A673 (cell line): ENCODE data around the gene ARL13A. TPM values are rescaled to one million over a fixed set of nuclear protein-coding genes. Genes with fewer than 3 reads are reported as not detected.
"Not testable (repeated sequence)": the region's sequence is repeated elsewhere in the genome, so short reads cannot be mapped to it uniquely, and the experiment has no call there.

Experiments used
- BruUV-seq: library from RNA; stranded (reverse); fragments of 400-500 nt; replicated peaks from 2 replicates; lab custom pipeline; 2021; lab: Mats Ljungman, UMichigan
- CTCF ChIA-PET: fragments of 300-600 bp; sonication (Branson Sonifier 250); formaldehyde crosslinking; loops from one replicate; lab custom pipeline; 2022; ENCODE audit warnings: antibody characterized with exemption; lab: Charles Lee
- POLR2A ChIA-PET: fragments of 300-600 bp; sonication (Branson Sonifier 250); formaldehyde crosslinking; loops from one replicate; lab custom pipeline; 2022; ENCODE audit warnings: antibody characterized with exemption; ENCODE audit not compliant: low non-redundant PET; lab: Charles Lee
- DNase-seq: peaks from one replicate; pipeline ENCODE4 v3.0.0-alpha.2; 2015; ENCODE audit warnings: low spot score
- H3K27ac ChIP-seq: fragments of 200-600 bp; sonication (generic); 2 replicates; pipeline ENCODE4 v1.5.1; 2016; ENCODE audit warnings: mixed run types, low read depth, mild to moderate bottlenecking, mixed read lengths, antibody characterized with exemption, low read length; ENCODE audit not compliant: poor library complexity, severe bottlenecking
- H3K27me3 ChIP-seq: fragments of 200-600 bp; sonication (generic); replicated peaks from 2 replicates; pipeline ENCODE4 v1.6.1; 2017; ENCODE audit warnings: mixed run types, low read depth, mild to moderate bottlenecking, mixed read lengths, antibody characterized with exemption, low read length; ENCODE audit not compliant: insufficient read depth, poor library complexity
- H3K36me3 ChIP-seq: fragments of 200-600 bp; sonication (generic); 2 replicates; pipeline ENCODE4 v1.6.1; 2016; ENCODE audit warnings: mixed run types, mild to moderate bottlenecking, mixed read lengths, antibody characterized with exemption, low read length; ENCODE audit not compliant: insufficient read depth, poor library complexity, severe bottlenecking
- H3K4me1 ChIP-seq: fragments of 200-600 bp; sonication (generic); 2 replicates; pipeline ENCODE4 v1.6.1; 2017; ENCODE audit warnings: mixed run types, mild to moderate bottlenecking, mixed read lengths, antibody characterized with exemption, low read length; ENCODE audit not compliant: insufficient read depth, poor library complexity, severe bottlenecking
- H3K4me3 ChIP-seq: fragments of 200-600 bp; sonication (generic); 2 replicates; pipeline ENCODE4 v1.5.1; 2016; ENCODE audit warnings: low read depth, mixed run types, mild to moderate bottlenecking, mixed read lengths, low read length; ENCODE audit not compliant: poor library complexity, severe bottlenecking
- H3K9me3 ChIP-seq: fragments of 200-600 bp; sonication (generic); 2 replicates; pipeline ENCODE4 v1.6.1; 2016; ENCODE audit warnings: mixed run types, low read depth, mild to moderate bottlenecking, mixed read lengths, antibody characterized with exemption, low read length; ENCODE audit not compliant: poor library complexity, severe bottlenecking
- CTCF ChIP-seq: fragments of 300-800, 200-600 bp; sonication (generic); conservative IDR thresholded peaks from 2 replicates; pipeline ENCODE4 v1.5.1; 2017; ENCODE audit warnings: low read depth, mild to moderate bottlenecking, antibody characterized with exemption, low read length, moderate library complexity, mixed read lengths
- EZH2 ChIP-seq: fragments of 200-600 bp; sonication (generic); IDR thresholded peaks from 2 replicates; pipeline ENCODE4 v1.6.1; 2017; ENCODE audit warnings: borderline replicate concordance, low read depth, mild to moderate bottlenecking, mixed read lengths, antibody characterized with exemption, low read length; ENCODE audit not compliant: poor library complexity, severe bottlenecking
- intact Hi-C: fragments of 100-400 bp; cut with micrococcal nuclease; formaldehyde crosslinking; loops from one replicate; pipeline ENCODE4 v1.10.0; 2022; ENCODE audit not compliant: unreplicated experiment
- total RNA-seq: library from RNA; stranded (reverse); gene quantifications from 2 replicates; pipeline ENCODE4 v1.2.3, GENCODE V29; 2021

The ARL13A gene
- total RNA-seq, 1 experiment from 2014 or later, result not detected

- ChIA-PET POLR2A (no interaction called here), CTCF (no interaction called here)
- H3K27me3 ChIP-seq, result no peaks in the 10 kb centered on the region
- no TSS peak for BruUV-seq
- TF ChIP-seq CTCF, result no peak
- TF ChIP-seq EZH2, result no peak
- intact Hi-C loops, result no loop called here
- no peak overlapping the region for H3K27ac ChIP-seq
- no peaks in the 10 kb centered on the region for H3K9me3 ChIP-seq
- no peaks in the 10 kb centered on the region for H3K4me1 ChIP-seq
- DNase-seq, result no peak
- no peak overlapping the region for H3K4me3 ChIP-seq
- H3K36me3 ChIP-seq, result no peaks in the 10 kb centered on the region
Measured at GRCh38 chrX:100980608-100981497, 11.3 kb downstream of the ARL13A start.

DNA sequence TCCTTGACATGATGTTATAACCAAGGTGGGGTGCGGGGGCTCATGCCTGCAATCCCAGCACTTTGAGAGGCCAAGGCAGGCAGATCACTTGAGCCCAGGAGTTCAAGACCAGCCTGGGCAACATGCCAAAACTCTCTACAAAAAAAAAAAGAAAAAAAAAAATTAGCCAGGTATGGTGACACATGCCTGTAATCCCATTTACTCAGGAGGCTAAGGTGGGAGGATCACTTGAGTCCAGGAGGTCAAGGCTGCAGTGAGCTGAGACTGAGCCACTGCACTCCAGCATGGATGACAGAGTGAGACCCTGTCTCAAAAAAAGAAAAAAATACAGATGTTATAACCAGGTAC lies 12.0 kb downstream of the ARL13A start:
- H3K4me3 ChIP-seq, BruUV-seq, POLR2A ChIA-PET, H3K4me1 ChIP-seq, H3K36me3 ChIP-seq, H3K27ac ChIP-seq, intact Hi-C loops, H3K27me3 ChIP-seq, H3K9me3 ChIP-seq, DNase-seq, CTCF ChIA-PET: not testable (repeated sequence)

DNA sequence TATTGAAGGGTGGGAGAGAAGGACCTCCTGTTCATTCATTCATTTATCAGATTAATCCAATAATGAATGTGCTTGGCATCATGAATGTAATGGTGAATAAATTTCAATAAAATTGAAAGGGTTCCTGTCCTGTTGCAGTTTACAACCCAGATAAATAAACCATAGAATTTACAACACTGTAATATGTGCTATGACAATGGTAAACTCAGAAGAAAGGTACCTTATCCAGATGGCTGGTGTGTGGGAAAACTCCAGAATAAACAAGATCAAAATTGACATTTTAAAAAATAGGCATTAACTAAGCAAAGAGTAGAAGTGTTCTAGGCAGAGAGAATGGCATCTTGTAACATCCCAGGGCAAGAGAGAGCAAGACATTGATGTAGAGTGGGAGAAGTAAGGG lies 15.3 kb downstream of the ARL13A start:
- TF ChIP-seq EZH2, result no peak
- no peak for TF ChIP-seq CTCF
- Histone ChIP-seq H3K4me3 (no peak overlapping the region), H3K27me3 (no peaks in the 10 kb centered on the region), H3K4me1 (no peaks in the 10 kb centered on the region), H3K9me3 (no peaks in the 10 kb centered on the region), H3K36me3 (no peaks in the 10 kb centered on the region), H3K27ac (no peak overlapping the region)
- intact Hi-C loops, result no loop called here
- ChIA-PET POLR2A (no interaction called here), CTCF (no interaction called here)
- no TSS peak for BruUV-seq
- DNase-seq, result no peak

GRCh38 chrX:100990139-100990538 lies 20.6 kb downstream of the ARL13A start:
- no peak overlapping the region for H3K27ac ChIP-seq
- no peaks in the 10 kb centered on the region for H3K27me3 ChIP-seq
- intact Hi-C loops, result no loop called here
- BruUV-seq, result no TSS peak
- DNase-seq, result no peak
- no peaks in the 10 kb centered on the region for H3K36me3 ChIP-seq
- TF ChIP-seq CTCF (no peak), EZH2 (no peak)
- H3K4me3 ChIP-seq, result no peak overlapping the region
- no peaks in the 10 kb centered on the region for H3K4me1 ChIP-seq
- ChIA-PET CTCF (no interaction called here), POLR2A (no interaction called here)
- H3K9me3 ChIP-seq, result no peaks in the 10 kb centered on the region
